ENCODE measurements around the gene MCIDAS.

GRCh38 chr5:55171471-55171870 is 55.6 kb downstream of the MCIDAS start:
- no peak for TF ChIP-seq CTCF (IDR thresholded peaks at IDR 0.05)
- no peak for TF ChIP-seq POLR2A (IDR thresholded peaks at IDR 0.05)

Data from prostate gland (tissue), 2 donors.